H54 (cell line): ENCODE measurements around the gene PBXIP1.

Source experiments
- DNase-seq: peaks from one replicate; pipeline ENCODE4 v3.0.0; 2011; ENCODE audit warnings: low spot score, mixed read lengths; ENCODE audit not compliant: insufficient read length
- FAIRE-seq: peaks from 3 replicates; lab custom pipeline; 2011; peaks lifted over from hg19 to GRCh38; lab: Jason Lieb, UNC
- POLR2A ChIP-seq: IDR thresholded peaks from 2 replicates; pipeline ENCODE4 v1.6.1; 2011; ENCODE audit warnings: low read depth, mild to moderate bottlenecking, low read length

PBXIP1 gene

DNA sequence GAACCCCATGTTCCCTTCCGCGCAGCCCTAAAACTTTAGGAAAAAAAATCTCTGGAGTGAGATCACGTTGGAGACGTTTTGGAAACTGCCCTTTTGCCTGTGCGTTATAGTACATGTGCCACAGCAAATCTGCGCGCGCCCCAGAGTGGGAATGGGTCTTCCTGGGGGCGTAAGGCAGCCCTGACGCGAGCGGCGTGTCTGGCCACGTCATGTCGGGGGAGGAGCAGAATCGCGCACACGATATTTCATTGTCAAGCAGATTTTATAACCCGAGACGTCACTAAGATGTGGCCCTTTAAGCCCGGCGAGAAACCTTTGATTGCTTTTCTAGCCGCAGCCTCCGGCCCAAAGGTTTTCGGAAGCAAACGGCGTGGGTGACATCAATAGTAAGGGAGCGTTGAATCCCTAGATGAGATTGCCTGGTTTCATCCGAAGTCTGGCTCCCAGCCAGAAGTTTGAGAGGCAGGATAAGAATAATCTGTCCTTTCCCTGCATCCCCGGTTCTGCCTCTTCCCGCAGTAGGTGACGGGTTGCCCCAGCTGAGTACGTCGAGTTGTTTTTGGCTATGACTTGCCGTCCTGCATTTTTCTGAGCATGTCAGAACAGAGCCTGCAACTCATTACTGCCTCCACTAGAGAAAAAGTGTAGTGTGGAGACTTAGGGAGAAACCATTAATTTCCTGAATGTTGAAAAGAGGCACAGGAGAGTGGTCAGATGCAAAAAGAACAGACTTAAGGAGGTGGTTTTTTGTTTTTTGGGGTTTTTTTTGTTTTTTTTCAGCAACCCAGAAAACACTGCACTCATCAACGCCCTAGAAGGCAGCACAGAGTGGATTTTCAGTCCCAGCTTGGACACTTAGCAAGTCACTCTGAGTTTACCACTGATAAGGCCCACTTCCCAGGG is 18.6 kb downstream of the PBXIP1 start:
- no peak for FAIRE-seq
- peak; percentile 13; the same call in 1 of the 2 replicates for TF ChIP-seq POLR2A
- peak; percentile 87 for DNase-seq

DNA sequence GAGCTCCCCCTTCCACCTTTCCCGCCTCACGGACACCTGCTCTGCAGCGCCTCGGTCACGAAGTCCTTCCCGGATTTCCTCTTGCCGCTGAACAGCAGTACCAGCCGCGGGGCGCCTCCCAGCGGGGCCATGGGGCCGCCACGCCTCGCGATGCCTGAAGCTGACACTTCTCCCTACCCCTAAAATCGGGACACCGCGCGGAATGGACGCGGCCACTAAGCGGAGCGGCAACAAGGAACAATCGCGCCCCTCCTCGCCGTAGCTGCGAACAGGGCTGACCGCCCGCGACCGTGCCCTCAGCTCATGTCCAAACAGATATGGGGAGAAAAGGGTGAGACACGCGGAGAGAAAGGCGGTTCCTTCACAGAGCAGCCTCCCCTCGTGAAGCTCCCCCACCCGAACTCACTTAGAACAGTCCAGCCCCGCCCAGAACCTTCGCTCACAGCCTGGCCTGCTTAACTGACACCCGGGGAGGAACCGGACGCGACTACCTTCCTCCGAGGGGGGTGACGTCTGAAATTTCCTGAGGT is 19.3 kb downstream of the PBXIP1 start, which contains the start of gene PMVK:
Gene PMVK, minus strand, starts transcription at position 165 of the 530 bp plus-strand sequence. Its CDS starts 34 bp downstream, at position 131.
- FAIRE-seq (no peak), DNase-seq (peak; percentile 89)
- TF ChIP-seq POLR2A: peak; percentile 83

DNA sequence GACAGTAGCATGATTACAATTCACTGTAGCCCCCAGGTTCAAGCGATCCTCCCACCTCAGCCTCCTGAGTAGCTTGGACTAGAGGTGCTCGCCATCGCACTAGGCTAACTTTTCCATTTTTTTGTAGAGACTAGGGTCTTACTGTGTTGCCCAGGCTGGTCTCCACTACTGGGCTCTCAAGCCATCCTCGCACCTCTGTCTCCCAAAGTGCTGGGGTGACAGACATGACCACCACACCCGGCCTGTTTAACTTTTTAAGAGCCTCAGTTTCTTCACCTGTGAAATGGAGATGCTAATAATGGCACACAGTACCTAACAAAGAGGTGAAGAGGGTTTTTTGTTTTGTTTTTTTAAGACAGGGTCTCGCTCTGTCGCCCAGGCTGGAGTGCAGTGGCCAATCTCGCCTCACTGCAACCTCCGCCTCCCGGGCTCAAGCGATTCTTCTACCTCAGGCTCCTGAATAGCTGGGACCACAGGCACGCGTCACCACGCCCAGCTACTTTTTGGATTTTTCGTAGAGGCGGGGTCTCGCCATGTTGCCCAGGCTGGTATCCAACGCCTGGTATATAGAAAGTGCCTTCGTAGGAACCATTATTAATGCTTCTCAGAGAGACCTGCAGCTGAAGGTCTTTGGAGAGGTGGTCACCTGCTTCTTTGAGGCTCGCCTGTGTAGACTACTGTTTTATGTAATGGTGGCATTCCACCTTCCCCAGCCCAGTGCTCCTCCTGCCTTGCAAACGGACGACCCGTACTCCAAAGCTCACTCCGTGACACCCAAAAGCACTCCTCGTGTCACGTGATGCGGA is 19.9 kb downstream of the PBXIP1 start:
- DNase-seq: no peak
- TF ChIP-seq POLR2A: no peak
- FAIRE-seq: no peak

DNA sequence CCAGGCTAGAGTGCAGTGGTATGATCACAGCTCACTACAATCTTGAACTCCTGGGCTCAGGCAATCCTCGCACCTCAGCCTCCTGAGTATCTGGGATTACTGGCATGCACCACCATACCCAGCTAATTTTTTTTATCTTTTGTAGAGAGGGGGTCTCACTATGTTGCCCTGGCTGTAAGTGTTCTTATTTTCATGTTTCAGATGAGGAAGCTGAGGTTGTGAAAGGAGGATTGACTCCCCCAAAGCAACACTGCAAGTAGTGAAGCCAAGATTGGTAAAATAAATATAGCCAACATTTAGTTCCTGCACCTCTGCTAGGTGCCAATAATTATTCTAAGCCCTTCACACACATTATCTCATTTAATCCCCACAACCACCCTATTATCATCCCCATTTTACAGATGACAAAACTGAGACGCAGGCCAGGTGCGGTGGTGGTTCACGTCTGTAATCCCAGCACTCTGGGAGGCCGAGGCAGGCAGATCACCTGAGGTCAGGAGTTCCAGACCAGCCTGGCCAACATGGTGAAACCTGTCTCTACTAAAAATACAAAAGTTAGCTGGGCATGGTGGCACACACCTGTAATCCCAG is 21.4 kb downstream of the PBXIP1 start:
- DNase-seq (no peak), FAIRE-seq (no peak)

DNA sequence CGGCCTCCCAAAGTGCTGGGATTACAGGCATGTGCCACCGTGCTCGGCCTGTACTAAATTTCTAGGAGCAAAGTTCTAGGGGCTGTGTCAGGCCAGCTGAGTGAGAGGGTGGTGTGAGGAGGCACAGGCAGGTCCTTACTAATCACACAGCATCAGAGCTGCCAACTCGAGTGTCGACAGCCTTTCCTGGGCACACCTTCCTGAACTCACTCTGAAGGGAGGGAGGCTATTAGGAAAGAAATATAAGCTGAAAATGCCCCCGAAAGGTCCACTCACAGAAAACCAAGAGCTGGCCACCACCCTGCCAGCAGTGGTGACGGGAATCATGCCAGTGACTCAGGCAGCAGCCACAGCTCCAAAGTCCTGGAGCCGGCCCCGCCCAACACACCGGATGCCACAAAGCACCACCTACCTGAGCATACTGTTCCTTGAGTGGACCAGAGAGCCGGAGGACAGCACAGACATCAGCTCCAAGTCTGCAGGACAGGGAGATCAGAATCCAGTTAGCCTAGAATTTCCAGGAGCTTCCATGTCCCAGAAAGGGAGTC is 23.9 kb downstream of the PBXIP1 start:
- DNase-seq (peak; percentile 79), FAIRE-seq (no peak)
- TF ChIP-seq POLR2A: no peak

More for the DNA sequence above, 21.4 kb downstream of the PBXIP1 start:
- TF ChIP-seq POLR2A: no peak

DNA sequence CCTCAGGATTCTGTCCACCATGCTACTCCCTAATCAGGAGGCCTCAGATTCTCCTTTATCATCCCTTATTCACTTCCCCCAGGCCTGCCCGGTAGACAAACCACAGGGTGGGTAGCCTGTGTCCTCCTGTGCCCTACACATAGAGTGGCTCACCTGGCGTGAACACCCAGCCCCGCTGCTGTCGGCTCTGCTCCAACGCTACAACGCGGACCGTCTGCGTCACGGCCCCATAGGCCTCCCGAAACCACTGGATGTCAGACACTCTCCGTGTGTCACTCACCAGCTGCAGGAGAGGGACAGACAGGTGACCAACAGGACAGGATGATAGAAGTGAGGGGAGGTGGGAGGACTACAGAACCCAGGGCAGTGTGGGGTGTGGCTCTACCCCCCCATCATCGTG is 29.7 kb downstream of the PBXIP1 start:
- DNase-seq (no peak), FAIRE-seq (no peak)
- TF ChIP-seq POLR2A: no peak

DNA sequence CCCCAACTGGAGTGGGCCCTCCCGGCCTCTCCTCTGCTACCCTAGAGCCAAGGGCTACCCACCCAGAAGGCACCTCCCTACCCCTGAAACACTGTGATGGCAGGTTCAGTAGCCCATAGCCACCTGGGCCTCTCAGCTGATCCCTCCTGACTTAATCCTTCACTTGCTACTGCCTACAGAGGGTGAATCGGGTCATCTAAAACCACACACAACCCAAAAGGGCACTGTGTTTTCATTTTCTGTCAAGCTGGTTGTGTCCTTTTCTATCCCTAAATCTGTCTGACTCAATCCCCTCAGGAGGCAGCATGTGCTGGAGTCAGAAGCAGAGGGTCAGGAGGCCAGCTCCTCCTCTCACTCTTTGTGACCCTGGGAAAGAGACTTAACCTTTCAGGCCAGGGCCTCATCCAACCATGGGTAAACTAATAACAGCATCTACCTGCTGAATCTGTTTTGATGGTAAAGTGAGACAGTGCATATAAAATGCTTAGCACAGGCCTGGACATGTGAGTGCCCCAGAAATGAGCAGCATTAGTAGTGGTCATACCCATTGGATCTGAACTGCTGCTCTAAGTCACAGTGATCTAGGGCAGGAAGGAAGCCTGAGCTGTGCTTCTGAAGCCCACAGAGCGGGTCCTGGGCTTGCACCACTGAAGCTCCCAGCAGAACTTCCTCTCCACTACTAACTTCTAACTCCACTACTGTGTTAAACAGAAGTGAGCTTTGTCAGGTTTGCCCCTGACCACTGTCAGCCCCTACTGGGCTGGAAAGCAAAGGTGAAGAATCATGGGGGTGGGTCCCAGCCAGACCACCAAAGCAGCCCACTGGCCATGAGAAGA is 30.3 kb downstream of the PBXIP1 start:
- DNase-seq (no peak), FAIRE-seq (no peak)
- TF ChIP-seq POLR2A: no peak

DNA sequence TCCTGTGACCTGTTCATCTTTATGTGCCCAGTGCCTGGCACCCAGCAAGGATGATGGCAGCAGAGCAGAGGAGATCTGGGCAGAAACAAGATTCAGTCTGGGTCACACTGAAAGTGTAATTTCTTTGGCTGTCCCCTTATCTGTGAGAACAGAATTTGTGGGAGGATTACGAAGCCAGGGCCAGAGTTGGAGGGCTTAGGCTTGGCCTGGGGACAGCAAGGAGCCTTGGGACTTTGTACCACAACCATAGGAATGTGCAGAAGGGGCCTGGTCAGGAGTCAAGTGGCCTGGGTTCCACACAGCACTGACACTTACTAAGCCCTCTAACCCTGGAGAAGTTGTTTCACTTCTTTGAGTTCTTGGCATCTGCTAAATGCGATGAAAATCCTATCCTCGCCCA is 32.2 kb downstream of the PBXIP1 start:
- FAIRE-seq (no peak), DNase-seq (no peak)
- TF ChIP-seq POLR2A: no peak

DNA sequence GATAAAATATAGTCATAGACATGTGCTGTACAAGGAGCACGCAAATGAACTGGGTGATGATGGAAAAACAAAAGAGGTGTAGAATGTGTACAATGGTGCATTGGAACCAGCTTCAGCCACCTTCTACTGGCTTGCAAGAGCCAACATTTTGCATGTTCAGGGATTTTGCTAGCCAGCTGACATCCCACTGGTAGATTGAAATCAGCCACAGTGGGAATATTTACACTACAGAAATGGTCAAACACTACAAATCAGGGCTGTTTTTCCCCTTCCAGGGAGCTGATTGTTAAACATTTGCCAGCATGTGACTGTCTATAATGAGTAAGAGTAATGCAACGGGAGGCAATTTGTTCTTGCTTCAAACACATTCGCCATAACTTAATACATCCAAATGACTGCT is 42.6 kb downstream of the PBXIP1 start:
- FAIRE-seq: no peak
- no peak for TF ChIP-seq POLR2A
- no peak for DNase-seq

DNA sequence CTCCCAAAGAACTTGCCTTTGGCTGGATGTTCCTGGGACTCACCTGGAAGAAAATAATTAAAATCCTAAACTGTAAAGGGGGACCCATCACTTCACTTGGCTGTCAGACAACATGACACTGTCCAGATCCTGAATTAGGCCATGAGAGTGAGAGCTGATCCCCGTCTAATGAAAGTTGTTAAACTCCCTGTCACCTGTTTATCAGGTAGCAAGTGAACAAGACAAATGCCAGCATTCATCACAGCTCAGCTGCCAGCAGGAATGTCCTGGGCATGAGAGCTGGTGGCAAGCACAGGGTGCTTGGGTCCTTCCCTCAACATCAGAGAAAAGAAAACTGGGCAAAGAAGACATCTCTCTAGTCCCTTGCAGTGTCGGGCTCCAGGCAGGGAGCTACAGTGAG is 43.1 kb downstream of the PBXIP1 start:
- DNase-seq (no peak), FAIRE-seq (no peak)
- no peak for TF ChIP-seq POLR2A

DNA sequence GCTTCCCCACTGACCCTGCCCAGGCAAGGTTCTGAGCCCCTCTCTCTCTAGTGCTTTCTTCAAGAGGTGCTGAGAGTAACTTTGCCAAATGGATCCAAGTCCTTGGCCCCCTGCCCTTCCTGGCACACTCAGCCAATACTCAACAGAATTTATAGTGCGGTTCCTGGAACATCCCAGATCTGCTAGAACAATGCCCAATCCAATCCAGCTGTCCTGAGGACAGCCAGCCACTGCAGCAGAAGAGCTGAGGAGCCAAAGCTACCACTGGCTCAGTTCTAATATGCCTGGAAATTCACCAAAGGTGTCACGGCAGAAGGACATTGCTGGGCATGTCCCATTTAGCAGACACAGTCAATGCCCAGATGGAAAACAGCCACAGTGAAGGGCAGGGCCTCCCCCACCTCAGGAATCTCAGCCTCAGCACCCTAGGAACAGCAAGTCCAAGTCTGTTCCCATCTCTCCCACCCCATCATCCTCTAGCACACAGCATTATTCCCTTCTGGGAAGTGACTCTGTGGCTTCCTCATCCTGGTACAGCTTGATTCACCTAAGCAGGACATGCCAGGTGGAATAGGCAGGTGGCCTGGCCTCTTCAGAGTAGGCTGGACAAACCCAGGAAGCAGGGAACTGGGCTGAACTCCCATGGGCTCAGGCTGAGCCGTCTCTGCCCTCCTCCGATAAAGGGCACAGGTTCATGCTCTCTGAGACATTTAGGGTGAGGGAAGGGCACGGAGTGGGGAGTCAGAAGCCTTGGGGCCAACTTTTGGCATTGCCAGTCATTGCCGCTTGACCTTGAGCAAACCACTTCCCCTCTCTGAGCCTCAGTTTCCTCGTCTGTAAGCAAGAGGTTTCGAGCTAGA is 44.0 kb downstream of the PBXIP1 start:
- DNase-seq: no peak
- no peak for TF ChIP-seq POLR2A
- no peak for FAIRE-seq

DNA sequence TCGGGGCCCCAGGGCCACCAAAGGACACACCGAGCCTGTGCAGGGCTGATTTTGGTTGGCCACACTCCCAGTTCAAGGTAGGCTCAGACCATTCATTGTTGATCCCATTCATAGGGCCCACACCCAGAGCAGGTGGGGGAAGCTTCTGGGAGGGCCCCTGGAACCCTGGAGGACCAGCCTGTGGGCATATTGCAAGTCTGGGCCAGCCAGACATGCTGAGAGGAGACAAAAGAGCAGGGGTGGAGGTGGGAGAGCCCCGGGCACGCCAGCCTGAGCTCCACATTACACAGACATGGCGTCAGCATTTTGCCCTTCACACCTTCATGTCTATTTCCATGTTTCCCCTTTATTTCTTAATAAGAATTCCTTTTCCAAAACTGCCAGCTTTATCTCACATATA is 45.0 kb downstream of the PBXIP1 start:
- DNase-seq (no peak), FAIRE-seq (no peak)
- TF ChIP-seq POLR2A: no peak
